Measurements from ENCODE around the gene PRKN.

DNA sequence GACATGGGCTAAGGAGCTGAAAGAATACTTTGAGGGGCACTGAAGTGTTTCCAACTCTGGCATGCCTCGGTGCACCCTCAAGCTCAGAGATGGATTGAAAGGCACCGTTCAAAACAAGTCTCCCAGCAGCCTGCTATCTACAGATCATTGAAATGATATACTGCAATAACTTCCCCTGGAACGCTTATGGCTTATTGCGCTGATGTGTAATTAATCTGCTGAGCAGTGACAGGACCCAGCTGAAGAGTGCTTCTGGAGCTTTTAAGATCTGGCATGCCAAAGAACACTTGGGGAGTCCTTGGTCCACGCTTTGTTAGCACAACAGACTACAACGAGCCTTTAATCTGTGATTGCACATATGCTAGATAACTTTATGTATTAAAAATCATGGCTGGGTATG, 708.2 kb downstream of the PRKN start:
- TF ChIP-seq, protein P1, sequence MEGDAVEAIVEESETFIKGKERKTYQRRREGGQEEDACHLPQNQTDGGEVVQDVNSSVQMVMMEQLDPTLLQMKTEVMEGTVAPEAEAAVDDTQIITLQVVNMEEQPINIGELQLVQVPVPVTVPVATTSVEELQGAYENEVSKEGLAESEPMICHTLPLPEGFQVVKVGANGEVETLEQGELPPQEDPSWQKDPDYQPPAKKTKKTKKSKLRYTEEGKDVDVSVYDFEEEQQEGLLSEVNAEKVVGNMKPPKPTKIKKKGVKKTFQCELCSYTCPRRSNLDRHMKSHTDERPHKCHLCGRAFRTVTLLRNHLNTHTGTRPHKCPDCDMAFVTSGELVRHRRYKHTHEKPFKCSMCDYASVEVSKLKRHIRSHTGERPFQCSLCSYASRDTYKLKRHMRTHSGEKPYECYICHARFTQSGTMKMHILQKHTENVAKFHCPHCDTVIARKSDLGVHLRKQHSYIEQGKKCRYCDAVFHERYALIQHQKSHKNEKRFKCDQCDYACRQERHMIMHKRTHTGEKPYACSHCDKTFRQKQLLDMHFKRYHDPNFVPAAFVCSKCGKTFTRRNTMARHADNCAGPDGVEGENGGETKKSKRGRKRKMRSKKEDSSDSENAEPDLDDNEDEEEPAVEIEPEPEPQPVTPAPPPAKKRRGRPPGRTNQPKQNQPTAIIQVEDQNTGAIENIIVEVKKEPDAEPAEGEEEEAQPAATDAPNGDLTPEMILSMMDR (IDR thresholded peaks at IDR 0.05): no peak
- no peak for TF ChIP-seq POLR2AphosphoS5 (IDR thresholded peaks at IDR 0.05; ENCODE audit: low read depth, low read length)
- TF ChIP-seq, protein P2, sequence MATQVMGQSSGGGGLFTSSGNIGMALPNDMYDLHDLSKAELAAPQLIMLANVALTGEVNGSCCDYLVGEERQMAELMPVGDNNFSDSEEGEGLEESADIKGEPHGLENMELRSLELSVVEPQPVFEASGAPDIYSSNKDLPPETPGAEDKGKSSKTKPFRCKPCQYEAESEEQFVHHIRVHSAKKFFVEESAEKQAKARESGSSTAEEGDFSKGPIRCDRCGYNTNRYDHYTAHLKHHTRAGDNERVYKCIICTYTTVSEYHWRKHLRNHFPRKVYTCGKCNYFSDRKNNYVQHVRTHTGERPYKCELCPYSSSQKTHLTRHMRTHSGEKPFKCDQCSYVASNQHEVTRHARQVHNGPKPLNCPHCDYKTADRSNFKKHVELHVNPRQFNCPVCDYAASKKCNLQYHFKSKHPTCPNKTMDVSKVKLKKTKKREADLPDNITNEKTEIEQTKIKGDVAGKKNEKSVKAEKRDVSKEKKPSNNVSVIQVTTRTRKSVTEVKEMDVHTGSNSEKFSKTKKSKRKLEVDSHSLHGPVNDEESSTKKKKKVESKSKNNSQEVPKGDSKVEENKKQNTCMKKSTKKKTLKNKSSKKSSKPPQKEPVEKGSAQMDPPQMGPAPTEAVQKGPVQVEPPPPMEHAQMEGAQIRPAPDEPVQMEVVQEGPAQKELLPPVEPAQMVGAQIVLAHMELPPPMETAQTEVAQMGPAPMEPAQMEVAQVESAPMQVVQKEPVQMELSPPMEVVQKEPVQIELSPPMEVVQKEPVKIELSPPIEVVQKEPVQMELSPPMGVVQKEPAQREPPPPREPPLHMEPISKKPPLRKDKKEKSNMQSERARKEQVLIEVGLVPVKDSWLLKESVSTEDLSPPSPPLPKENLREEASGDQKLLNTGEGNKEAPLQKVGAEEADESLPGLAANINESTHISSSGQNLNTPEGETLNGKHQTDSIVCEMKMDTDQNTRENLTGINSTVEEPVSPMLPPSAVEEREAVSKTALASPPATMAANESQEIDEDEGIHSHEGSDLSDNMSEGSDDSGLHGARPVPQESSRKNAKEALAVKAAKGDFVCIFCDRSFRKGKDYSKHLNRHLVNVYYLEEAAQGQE (IDR thresholded peaks at IDR 0.05; ENCODE audit: insufficient read depth in 1 of 2, low read depth in 2 of 2, low read length in 1 of 2): no peak
